HL-60 (cell line): Measurements from ENCODE around the gene CNTN2.

Source experiments
- CTCF ChIP-seq: IDR thresholded peaks from one replicate; pipeline ENCODE4 v1.5.1; 2011; ENCODE audit warnings: low read length, control low read depth, inconsistent platforms; ENCODE audit not compliant: insufficient read depth
- REST ChIP-seq: IDR thresholded peaks from 2 replicates; pipeline ENCODE4 v1.6.1; 2012; ENCODE audit warnings: low read depth; ENCODE audit not compliant: insufficient replicate concordance

GRCh38 chr1:205013683-205014367 lies 29.2 kb upstream of the CNTN2 start:
- TF ChIP-seq CTCF (no peak), REST (no peak)
